ENCODE measurements around the gene SPAG16.
"Not testable (repeated sequence)": the region's sequence is repeated elsewhere in the genome, so short reads cannot be mapped to it uniquely, and the experiment has no call there.

The SPAG16 gene

DNA sequence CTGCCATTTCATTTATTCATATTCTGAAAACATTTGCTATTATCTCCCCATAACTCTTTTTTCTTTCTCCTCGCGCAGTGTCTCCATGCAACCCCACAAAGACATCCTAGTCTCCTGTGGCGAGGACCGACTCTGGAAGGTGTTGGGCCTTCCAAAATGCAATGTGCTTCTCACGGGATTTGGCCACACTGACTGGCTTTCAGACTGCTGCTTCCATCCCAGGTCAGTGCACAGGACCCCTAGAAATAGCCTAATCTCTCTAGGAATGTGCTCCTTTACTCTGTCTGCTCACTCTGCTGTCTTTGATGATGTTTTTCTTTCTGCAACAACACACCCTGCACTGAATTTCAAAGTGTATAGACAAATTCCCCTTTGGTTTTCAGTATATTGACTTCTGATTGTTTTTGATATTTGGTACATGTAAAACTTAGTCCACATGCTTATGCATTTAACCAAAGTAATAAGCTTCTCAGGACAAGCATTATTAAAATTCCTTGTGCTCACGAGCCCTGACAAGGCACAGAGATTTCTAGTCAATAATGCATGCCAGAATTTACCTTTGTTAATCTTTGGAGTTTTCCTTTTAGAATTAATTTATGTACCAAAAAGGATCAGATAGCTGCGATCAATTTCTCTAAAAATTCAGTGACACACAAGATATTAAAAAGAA is 578.3 kb downstream of the SPAG16 start:
- DNase-seq = no peak

DNA sequence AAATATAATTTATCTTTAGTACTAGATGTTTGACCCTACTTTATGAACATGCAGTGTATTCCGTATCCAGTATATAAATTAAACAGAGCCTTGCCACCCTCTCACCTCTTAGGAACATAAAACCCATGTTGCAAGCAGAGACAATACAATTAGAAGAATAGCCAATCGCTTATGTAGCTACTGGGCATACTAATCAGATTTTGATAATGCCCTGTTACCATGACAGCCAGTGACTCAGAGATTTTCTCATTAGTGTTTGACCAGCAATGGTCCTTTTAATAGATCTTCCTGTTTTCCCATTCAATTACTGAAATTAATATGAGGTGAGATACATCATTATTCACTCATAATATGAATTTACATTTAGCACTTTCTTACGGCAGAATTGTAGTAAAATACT is 579.3 kb downstream of the SPAG16 start:
- no peak for DNase-seq

DNA sequence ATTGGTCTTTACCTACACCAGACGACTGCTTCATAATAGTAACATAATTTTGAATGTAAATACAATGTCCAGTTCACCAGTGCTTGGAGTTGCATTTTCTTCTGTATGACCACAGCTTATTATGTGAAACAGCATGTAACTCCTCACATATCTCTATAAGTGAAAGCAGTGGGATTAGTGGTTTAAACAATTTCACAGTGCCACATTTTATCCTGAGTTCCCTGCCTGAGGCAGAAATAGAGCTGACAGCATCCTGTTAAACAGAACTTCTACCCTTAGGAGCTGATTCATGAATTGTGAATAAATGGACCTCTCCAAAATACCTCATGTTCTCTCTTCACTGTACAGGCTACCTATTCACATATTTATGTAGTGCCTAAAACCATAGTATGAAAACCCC is 584.3 kb downstream of the SPAG16 start:
- DNase-seq = no peak

DNA sequence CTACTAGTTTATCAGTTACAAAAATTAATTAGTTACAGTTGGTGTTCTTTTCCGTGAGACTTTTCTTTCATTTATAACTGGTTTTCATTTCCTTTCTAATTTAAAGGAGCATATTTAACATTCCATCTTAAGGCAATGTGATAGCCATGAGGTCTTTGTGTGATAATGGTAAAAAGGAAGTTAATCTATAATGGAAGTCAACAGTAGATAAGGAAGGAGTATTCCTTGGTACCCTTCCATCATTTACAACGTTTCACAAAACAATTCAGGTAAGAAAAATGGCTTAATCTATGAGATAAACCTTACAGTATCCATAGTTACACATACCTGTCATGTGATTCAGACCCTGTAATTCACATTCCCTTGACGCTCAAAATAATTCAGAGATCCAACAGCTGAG is 601.2 kb downstream of the SPAG16 start:
- DNase-seq = no peak

DNA sequence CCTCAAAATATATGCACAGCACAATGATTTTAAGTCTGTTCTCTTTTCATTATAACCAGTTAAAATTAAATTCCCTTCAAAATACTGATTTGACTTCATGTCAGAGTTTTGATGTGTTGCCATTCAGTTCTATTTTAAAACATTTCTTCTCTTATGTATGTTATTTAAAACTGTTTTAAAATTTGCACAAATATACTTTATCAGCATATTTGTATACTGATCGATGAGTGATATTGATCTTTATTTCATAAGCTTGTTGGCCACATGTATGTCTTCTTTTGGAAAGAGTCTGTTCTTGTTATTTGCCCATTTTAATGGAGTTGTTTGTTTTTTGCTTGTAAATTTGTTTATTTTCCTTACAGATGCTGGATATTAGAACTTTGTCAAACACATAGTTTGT is 630.2 kb downstream of the SPAG16 start:
- DNase-seq = no peak

DNA sequence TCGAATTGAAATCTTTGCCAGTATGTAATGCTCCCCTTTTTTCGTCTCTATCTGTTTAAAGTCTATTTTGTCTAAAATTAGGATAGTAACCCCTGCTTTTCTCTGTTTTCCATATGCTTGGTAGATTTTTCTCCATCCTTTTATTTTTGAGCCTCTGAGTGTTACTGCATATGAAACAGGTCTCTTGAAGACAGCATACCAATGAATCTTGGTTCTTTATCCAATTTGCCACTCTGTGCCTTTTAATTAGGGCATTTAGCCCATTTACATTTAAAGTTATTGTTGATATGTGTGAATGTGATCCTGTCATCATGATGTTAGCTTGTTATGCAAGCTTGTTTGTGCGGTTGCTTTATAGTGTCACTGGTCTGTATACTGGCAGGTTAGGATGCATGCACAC is 635.8 kb downstream of the SPAG16 start:
- no peak for DNase-seq

DNA sequence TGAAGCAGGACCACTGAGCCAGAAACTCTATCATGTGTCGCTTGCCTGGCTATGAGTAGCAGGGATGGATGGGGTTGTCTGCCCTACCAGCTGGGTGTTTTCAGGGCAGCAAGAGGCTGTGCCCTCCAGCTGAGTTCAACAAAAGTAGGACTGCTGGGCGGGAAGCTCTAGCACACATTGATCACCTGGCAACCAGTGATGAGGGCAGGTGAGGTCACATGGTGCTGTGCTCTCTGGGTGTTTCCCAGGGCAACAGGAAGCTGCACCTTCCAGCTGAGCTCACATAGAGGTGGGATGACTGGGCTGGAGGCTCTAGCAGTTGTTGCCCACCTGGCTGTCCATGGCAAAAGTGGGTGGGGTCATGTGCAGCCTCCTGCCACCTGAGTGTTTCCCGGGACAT is 639.3 kb downstream of the SPAG16 start:
- DNase-seq = no peak

DNA sequence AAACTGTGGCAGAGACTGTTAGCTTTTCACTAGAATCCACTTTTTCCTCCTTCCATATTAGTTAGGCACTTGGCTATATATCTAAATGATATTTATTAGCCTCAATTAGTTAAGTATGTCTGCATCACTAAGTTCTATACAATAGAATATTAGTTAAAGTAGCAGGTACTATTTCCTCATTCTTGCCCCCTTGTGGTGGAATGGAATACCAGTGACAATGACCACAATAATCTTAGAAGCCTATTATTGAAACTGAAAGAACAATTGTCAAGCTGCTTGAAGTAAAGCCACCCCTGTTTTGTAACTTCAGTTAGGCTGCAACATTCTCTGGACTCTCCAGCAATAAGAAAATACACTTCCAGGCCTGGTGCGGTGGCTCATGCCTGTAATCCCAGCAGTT is 650.3 kb downstream of the SPAG16 start:
- DNase-seq = no peak

DNA sequence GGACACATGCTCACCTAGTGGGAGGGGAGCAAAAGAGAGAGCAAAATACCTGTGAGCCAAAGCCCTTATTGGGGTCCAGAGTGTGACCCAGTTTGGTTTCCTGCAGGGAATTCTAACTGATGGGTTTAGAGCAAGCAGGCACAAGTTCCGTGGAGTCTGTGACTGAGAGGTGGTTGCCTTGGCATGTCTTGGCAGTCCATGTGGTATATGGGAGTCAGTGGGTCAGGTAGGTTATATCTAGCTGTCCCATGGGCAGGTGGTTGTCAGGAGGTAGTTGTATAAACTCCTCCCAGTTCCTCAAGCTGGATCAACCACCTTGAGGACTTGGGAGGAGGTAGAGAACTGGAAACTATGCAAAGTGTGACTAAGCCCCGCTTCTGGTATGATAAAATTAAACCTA is 673.8 kb downstream of the SPAG16 start:
- no peak for DNase-seq

DNA sequence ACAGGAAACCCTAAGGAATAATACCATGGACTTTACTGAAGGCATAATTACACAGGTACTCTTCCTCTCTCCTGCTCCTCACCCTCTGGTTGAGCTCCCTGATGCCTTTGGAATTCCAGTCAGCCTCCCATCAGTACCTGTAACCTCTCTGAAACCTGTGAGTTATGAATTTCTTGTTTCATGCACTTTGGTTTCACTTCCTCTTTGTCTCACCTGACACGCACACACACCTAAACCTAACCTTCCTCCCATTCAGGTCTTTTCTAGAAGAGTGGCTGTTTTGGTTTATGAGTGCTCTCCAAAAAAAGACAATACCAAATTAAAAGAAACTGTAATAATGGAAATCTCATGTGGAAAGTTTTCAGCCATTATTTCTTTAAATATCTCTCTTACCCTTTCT is 675.3 kb downstream of the SPAG16 start:
- no peak for DNase-seq

DNA sequence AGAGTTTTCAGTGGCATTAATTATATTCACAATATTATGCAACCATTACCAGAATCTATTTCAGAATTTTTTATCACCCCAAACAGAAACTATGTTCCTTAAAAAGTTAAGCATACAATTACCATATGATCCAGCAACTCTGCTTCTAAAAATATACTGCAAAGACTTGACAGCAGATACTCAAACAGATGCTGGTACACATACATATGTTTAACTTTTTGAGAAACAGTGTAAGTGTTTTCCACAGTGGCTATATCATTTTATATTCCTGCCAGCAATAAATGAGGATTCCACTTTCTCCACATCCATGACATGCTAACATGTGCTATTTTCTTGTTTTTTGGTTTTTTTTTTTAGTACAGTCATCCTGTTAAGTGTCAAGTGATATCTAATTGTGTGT is 687.3 kb downstream of the SPAG16 start:
- no peak for DNase-seq

DNA sequence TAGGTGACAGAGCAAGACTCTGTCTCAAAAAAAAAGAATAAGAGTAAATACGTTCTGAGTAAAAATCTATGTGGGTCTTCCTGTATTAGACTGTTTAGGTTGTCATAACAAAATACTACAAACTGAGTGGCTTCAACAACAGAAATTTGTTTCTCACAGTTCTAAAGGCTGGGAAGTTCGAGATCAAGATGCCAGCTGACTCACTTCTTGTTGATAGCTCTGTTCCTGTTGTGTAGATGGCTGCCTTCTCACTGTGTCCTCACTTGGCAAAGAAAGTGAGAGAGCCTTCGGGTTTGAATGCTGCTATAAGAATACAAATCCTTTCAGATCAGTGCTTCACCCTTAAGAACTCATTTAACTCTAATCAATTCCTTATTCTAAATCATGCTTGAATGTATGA is 696.6 kb downstream of the SPAG16 start:
- DNase-seq = no peak

DNA sequence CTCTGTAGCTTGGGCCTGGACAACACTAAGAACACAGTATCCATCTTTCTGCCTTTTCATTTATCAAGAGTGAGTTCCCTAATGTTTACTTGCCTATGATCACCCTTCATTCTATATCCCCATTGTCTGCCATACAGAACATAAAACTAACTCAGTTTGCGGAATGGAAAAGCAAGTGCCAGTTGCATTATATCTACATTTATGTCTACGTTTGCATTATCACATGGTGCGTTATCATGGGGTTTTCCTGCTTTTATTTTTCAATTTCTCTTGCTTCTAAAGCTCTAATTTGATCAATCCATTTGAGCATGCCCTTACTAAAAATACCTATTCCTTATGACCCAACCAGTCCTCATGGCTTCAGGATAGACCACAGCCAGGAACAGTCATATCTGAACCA is 704.9 kb downstream of the SPAG16 start:
- no peak for DNase-seq

DNA sequence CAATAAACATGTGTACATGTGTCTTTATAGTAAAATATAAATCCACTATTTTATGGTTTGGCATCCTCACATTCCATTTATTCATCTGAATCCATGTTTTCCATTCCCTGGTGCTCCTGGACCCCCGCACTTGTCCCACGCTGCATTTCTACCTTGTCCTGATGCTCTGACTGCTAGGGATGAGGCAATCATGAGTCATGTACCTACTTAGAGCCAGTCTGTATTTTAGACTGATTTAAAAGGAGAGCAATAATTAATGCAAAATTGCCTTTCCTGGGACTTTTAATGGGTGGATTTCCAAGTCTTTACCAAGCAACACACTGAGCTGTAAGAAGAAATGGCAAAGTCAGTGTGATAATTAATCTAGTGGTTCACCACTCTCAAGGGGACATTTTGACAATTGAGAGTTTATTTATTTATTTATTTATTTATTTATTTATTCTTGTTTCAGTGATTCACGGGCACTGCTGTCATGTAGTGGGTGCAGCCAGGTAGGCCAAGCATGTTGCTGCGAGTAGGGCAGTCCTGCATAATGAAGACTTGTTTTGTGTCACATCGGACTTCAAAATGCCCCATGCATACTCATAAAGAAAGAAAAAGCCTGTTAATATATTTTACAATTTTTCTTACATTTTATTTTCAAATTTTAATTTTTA is 707.3 kb downstream of the SPAG16 start:
- no peak for DNase-seq

DNA sequence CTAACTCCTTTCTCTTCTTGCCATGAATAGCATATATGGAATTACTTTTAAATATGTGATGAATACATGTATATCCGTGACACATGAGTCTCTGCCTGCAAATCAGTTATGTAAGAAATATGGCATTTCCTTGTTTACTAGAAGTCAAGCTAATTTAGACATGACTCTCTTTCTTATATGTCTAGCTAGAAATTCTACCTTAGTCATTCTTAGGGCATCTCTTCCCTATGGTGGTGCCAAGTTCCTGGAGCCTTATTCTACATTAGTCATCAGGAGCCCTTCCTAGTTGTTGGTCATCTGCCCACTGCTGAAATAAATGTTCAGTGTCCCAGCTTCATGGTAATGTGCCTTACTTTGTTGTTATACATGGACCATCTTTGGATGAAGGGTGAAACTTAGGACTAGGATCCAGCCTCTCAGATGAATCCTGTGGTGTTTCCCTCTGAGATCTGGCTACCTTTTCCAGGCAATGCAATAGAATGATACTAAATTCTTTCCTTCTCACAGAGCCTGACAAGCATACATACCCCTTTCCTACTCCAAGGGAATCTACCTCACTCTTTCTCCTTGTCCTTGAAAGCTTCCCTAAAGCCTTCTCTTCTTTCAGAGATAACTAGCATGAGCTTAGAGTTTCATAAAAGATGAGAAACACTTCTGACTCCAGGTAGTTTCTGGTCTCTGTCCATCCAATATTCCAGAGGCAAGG is 711.3 kb downstream of the SPAG16 start:
- DNase-seq = no peak

DNA sequence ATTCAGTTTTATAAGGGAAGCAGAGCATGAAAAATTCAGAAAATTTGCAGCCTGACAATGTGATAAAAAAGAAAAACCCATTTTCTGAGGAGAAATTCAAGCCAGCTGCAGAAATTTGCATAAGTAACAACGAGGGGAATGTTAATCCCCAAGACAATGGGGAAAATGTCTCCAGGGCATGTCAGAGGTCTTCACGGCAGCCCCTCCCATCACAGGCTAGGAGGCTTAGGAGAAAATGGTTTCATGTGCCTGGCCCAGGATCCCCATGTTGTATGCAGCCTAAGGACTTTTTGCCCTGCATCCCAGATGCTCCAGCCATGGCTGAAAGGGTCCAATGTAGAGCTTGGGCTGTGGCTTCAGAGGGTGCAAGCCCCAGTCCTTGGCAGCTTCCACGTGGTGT is 714.7 kb downstream of the SPAG16 start:
- DNase-seq = not testable (repeated sequence)

DNA sequence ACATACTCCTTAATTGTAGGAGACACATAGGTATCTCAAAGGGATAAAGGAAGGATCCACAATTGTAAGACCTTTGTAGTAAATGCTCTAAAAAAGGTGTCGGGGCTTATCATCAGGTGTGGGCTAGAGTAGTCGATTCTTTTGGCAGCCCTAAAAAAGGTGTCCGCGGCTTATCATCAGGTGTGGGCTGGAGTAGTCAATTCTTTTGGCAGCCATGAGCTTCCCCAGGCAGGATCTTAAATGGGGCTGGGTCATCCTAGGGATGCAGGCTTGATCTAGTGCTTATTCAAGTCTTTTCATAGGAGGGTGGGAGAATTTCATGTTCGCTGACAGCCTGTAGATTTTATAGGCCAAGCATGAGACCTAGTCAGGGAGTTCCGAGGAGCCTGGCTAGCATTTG is 720.2 kb downstream of the SPAG16 start:
- no peak for DNase-seq

DNA sequence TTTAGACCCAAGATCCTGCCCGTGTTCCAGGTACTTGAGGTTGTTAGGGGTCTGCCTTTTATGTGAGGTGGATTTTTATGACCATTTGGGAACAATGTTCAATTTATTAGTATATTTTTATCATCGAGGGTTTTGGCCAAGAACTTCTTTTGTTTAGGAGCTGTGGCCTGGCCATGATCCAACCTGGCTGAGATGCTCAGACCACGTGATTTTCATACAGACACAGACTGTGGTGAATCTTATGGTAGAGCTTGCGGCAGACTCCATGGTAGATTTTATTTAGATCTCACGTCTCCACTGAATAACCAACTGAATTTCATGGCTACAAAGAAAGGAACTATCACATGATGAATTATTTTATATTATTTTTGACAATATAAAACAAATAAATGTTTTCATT is 721.1 kb downstream of the SPAG16 start:
- no peak for DNase-seq

DNA sequence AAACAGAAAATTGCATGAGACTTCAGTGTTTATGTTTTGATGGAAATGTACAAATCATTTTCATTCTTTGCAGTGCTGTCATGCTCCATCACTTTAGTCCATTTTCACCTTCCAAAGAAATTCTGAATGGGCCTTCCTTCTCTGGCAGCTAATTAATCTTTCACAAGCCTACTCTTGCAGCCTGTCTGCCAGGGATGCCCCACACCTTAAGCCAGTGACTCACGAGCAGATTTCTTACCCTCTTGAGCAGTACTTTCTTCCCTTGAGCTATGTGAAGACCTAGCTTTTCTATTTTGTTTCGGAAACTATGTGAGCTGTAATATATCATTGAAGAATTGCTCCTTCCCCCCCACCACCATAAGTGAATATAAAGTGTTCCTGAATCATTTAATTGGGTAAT is 722.3 kb downstream of the SPAG16 start:
- no peak for DNase-seq

DNA sequence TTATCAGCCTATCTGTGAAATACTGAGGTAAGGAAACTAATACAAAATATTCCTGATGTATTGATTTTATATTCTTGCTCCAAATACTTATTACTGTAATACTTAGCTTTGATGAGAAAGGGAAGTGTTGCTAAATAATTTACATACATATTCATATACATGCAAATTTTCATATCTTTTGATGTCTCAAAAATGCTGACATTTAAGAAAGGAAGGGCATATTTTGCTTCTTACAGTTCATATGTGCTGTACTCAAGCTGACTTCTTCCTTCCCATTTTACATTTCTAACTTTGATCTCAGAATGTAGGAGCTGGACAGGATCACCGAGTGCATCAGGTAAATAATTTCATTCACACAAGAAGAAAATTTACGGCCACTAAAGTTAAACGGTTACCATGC is 727.4 kb downstream of the SPAG16 start:
- no peak for DNase-seq

DNA sequence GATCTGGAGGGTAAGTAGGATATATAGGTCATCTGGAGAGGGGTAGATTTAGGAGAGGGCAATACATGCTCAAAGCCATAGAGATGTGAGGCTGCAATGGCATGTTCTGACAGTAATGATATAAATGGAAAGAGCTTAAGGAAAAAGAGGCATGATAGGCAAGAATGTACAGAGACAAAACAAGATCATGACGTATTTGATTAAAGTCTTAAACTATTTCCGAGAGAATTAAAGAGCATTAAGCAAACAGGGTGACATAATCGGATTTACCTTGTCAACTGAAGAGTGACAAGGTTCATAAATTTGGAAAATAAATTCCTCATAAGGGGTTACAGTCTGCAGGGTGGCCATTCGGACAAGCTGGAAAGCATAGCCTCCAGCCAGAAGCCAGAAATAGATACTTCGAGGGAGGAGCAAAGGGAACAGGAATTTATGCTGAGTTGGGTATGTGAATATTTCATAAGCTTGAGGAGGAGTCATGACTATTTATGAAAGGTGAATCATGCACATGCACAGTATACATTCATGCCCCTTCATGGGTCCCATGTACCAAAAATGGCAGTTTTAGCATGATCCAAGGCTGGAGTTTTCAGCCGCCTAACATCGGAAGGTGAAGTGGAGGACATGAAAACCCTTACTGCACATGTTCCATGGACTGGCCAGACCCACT is 730.4 kb downstream of the SPAG16 start:
- no peak for DNase-seq

DNA sequence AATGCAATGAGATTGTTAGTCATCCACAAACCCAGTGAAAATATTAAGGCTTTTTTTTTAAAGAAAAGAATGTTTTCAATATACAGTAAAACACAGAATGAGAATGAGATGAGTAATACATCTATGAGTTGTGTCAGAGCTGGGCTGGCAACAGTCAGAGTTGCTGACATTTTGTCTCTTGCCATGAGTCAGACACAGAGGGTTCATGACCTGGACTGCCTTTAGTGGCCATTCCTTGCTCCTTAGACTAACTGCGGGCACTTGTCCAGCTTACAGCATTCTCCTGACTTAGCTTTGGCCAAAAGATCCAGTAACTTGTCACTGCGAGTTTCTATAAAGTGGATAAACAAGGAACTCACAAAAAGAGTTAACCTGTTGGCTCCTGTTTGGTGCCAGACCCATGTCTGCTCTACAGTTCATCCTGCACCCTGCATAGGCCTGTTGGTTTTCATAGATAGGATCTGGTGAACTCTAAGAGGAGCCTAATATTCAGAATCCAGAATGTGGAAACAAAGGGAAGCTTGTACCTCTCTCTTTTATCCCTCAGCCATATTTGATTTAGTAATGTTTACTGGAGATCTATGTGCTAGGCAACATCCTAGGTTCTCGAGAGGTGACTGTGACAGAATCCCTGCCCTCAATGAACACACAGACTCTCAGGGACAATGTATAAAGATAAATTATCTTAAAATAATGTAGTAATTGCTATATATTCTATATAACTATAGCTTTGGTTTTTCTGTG is 735.1 kb downstream of the SPAG16 start:
- DNase-seq = no peak

DNA sequence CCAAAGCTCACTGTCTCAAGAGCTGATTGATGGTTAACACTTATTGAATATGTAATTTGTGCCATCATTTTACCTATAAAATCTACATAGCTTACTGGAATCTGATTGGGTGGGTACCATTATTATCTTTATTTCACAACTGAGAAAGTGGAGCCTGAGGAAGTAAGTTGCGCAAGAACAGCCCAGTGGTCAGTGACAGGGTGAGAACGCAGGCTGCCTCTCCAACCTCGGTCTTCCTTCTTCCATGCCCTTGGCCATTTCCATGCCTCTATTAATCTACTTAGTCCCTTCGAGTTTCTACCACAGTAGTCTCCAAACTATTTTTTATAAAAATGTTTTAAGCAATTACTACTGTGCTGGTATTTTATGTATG is 735.7 kb downstream of the SPAG16 start:
- DNase-seq = no peak
